Measurements from ENCODE around the gene AK2. TPM values are rescaled to one million over a fixed set of nuclear protein-coding genes. Genes with fewer than 3 reads are reported as not detected.

The AK2 gene
- total and polyA plus RNA-seq, 2 donors (not counting 3 experiments of a cell fraction or from before 2014, with no cell fraction given) = 107 to 134 TPM

- H3K4me2 ChIP-seq (ENCODE audit: insufficient read depth, low read length) = peak overlapping the region; percentile 49
- H3K36me3 ChIP-seq (ENCODE audit: control insufficient read depth in 2 of 2, extremely low read depth in 1 of 2, insufficient read depth in 2 of 2, low read length in 2 of 2) = no peaks in the 10 kb centered on the region
- intact Hi-C loops (cut with micrococcal nuclease) (loop anchor here (1.0 kb wide), 8 partner anchors 8 to 91 kb away; no protein-coding TSS in a partner anchor), dilution Hi-C loops (cut with MboI; ENCODE audit: extremely low pct_ligation_motif_present, low sequenced_read_pairs) (no loop called here)
- POLR2A ChIA-PET = interaction anchor here (0.7 to 2.3 kb wide), 8 partner anchors 11 to 42 kb away, joined by 4 to 16 read pairs (median 8); no protein-coding TSS in a partner anchor
- H3K4me3 ChIP-seq (replicated peaks in 1 of 3; ENCODE audit: insufficient read depth in 1 of 3, low read depth in 1 of 3, low read length in 3 of 3) = peak overlapping the region; percentile 76 to 98 (median 78)
- H3K9ac ChIP-seq (replicated peaks; ENCODE audit: extremely low read depth, insufficient read depth, low read length) = peak overlapping the region; percentile 74
- H3K4me1 ChIP-seq (ENCODE audit: control insufficient read depth, extremely low read depth, insufficient read depth, low read length) = peaks cover 20% of the 10 kb centered on the region
- no peaks in the 10 kb centered on the region for H3K9me1 ChIP-seq (replicated peaks; ENCODE audit: control insufficient read depth, extremely low read depth, insufficient read depth, low read length)
- H3K9me3 ChIP-seq (replicated peaks; ENCODE audit: control insufficient read depth, insufficient read depth, low read length) = no peaks in the 10 kb centered on the region
- peak; percentile 66 for DNase-seq (ENCODE audit: low read depth, low spot score)
- CTCF ChIA-PET = interaction anchor here (0.7 to 2.7 kb wide), 10 partner anchors 11 to 88 kb away, joined by 3 to 43 read pairs (median 4); no protein-coding TSS in a partner anchor
- H3K79me2 ChIP-seq (ENCODE audit: control insufficient read depth, insufficient read depth, low read length) = peaks cover 49% of the 10 kb centered on the region
- TF ChIP-seq EZH2 (IDR thresholded peaks at IDR 0.05; ENCODE audit: borderline replicate concordance, low read depth, low read length, severe bottlenecking) = no peak
- TF ChIP-seq POLR2A (IDR thresholded peaks at IDR 0.05; ENCODE audit: low read depth, low read length) = no peak
- no peak for TF ChIP-seq POLR2AphosphoS5 (IDR thresholded peaks at IDR 0.05; ENCODE audit: insufficient read depth, low read depth, low read length)
- TF ChIP-seq JUN (IDR thresholded peaks at IDR 0.05; ENCODE audit: borderline replicate concordance, insufficient read depth, insufficient read length, low read depth) = no peak
- no peak for TF ChIP-seq FOS (IDR thresholded peaks at IDR 0.05; ENCODE audit: borderline replicate concordance, insufficient read depth, low read length)
- no peak for TF ChIP-seq MYC (IDR thresholded peaks at IDR 0.05; ENCODE audit: low read depth, low read length)
- TF ChIP-seq, protein P1, sequence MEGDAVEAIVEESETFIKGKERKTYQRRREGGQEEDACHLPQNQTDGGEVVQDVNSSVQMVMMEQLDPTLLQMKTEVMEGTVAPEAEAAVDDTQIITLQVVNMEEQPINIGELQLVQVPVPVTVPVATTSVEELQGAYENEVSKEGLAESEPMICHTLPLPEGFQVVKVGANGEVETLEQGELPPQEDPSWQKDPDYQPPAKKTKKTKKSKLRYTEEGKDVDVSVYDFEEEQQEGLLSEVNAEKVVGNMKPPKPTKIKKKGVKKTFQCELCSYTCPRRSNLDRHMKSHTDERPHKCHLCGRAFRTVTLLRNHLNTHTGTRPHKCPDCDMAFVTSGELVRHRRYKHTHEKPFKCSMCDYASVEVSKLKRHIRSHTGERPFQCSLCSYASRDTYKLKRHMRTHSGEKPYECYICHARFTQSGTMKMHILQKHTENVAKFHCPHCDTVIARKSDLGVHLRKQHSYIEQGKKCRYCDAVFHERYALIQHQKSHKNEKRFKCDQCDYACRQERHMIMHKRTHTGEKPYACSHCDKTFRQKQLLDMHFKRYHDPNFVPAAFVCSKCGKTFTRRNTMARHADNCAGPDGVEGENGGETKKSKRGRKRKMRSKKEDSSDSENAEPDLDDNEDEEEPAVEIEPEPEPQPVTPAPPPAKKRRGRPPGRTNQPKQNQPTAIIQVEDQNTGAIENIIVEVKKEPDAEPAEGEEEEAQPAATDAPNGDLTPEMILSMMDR (IDR thresholded peaks at IDR 0.05; ENCODE audit: extremely low read depth in 1 of 2, insufficient read depth in 1 of 2, low read depth in 1 of 2, low read length in 2 of 2) = no peak
- TF ChIP-seq GATA2 (IDR thresholded peaks at IDR 0.05; ENCODE audit: insufficient read depth, insufficient read length, low read depth, low read length) = no peak
- TF ChIP-seq, protein P2, sequence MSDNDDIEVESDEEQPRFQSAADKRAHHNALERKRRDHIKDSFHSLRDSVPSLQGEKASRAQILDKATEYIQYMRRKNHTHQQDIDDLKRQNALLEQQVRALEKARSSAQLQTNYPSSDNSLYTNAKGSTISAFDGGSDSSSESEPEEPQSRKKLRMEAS (IDR thresholded peaks at IDR 0.05; ENCODE audit: insufficient read depth, insufficient read length) = no peak
- H4K20me1 ChIP-seq (replicated peaks; ENCODE audit: control insufficient read depth, extremely low read depth, insufficient read depth, low read length) = no peaks in the 10 kb centered on the region
- H3K27me3 ChIP-seq (ENCODE audit: control insufficient read depth in 2 of 2, insufficient read depth in 2 of 2, low read length in 2 of 2) = no peaks in the 10 kb centered on the region
- peak overlapping the region; percentile 66 for H2AFZ ChIP-seq (ENCODE audit: low read depth, low read length)
- no peak for FAIRE-seq
- H3K27ac ChIP-seq (ENCODE audit: insufficient read depth, low read depth, low read length) = peak overlapping the region; percentile 8
- no TSS peak for BruUV-seq (replicated peaks)
These were observed 72.8 kb downstream of the AK2 start for GRCh38 chr1:32963746-32964460.
